Heart right ventricle (tissue), 16 donors: Measurements from ENCODE around the gene GCK. TPM values are rescaled to one million over a fixed set of nuclear protein-coding genes. Genes with fewer than 3 reads are reported as not detected.

Source experiments
- ATAC-seq, 8 donors: fragments of 200-7000 bp; cut with Tn5 transposase; one replicate each; pipeline ENCODE4 v1.9.1; 2020; ENCODE audit warnings: mild to moderate bottlenecking in 8 of 8, moderate library complexity in 8 of 8, moderate number of reproducible peaks in 1 of 8
- DNase-seq, 2 donors: peaks; one replicate each; pipeline ENCODE4 v3.0.0-alpha.2; 2020
- H3K27ac ChIP-seq, 10 donors: fragments of 200-600 bp; sonication (generic) in 2 of 10; one replicate each; pipeline versions ENCODE4 v1.5.0 to v1.8.0; 2020 to 2022; ENCODE audit warnings: mild to moderate bottlenecking in 3 of 10
- H3K27me3 ChIP-seq, 7 donors: fragments of 200-600 bp; one replicate each; pipeline ENCODE4 v1.8.0; 2021 to 2022; ENCODE audit warnings: mild to moderate bottlenecking in 2 of 7
- H3K36me3 ChIP-seq, 9 donors: fragments of 200-600 bp; sonication (generic) in 1 of 9; one replicate each; pipeline versions ENCODE4 v1.5.0 to v1.8.0; 2020 to 2022; ENCODE audit warnings: mild to moderate bottlenecking in 2 of 9
- H3K4me1 ChIP-seq, 9 donors: fragments of 200-600 bp; sonication (generic) in 1 of 9; one replicate each; pipeline versions ENCODE4 v1.5.0 to v1.8.0; 2020 to 2022; ENCODE audit warnings: mild to moderate bottlenecking in 4 of 9
- H3K4me3 ChIP-seq, 10 donors: fragments of 200-600 bp; sonication (generic) in 2 of 10; one replicate each; pipeline versions ENCODE4 v1.5.0 to v1.8.0; 2020 to 2022; ENCODE audit warnings: mild to moderate bottlenecking in 7 of 10, moderate library complexity in 2 of 10
- H3K9me3 ChIP-seq, 11 donors: fragments of 200-600 bp in 10 of 11; sonication (generic) in 2 of 11; one replicate each; pipeline versions ENCODE4 v1.5.0 to v1.8.0; 2013 to 2022; ENCODE audit warnings: mild to moderate bottlenecking in 2 of 11, control low read depth in 1 of 11, moderate library complexity in 1 of 11
- CTCF ChIP-seq, 9 donors: fragments of 200-600 bp; sonication (generic) in 2 of 9; IDR thresholded peaks; one replicate each; pipeline versions ENCODE4 v1.5.0 to v1.8.0; 2021 to 2022; ENCODE audit warnings: antibody characterized with exemption in 9 of 9, mild to moderate bottlenecking in 5 of 9, moderate library complexity in 1 of 9
- WGBS, 2 donors: extraction: QIAGEN DNeasy Blood & Tissue Kit; methylation state at CpG; one replicate each; pipeline ENCODE4 v1.1.7; 2013; ENCODE audit warnings: inconsistent platforms in 1 of 2; 5-methylcytosine and 5-hydroxymethylcytosine counted together
- intact Hi-C, 10 donors: fragments of 100-400 bp; cut with DNase I; formaldehyde crosslinking; loops; one replicate each; pipeline versions ENCODE4 v1.11.1 to v1.14.2; 2022
- polyA plus RNA-seq, 2 donors: library from polyadenylated mRNA; stranded (reverse); fragments of 200-250 nt; gene quantifications; one replicate each; pipeline ENCODE4 v1.2.3, GENCODE V29; 2013
- total RNA-seq, 10 donors: library from RNA; stranded (reverse); fragmentation: NEBNext Ultra II Directional in 3 of 10; extraction: Animal tissue kit (Norgen Biotek cat#: 25700) in 3 of 10; gene quantifications; one replicate each; pipeline versions ENCODE4 v1.2.1 to v1.2.4, GENCODE V29; 2021 to 2023
- donor health status: Arrhythmogenic right ventricular cardiomyopathy.
- donor health status: ischemic (EF 13 %, LVEDD 7.1; RV severe dilation, severe dysfunction).
- donor health status: healthy with polysubstance abuse.
- donor health status: DM: no; HTN: yes; CAD: no.
- donor health status: DM: no; HTN: no; CAD: no.
- donor health status: ischemic (EF 25% LVEDD 6.9; RV normal size, moderate dysfunction).
- donor health status: ischemic (EF 25% LVEDD 5.7; RV mildly dilated, moderate dysfunction).
- donor health status: healthy.
- donor health status: DM: yes; HTN: yes; CAD: no.
- donor health status: Ischemic cardiomyopathy.
- donor health status: ischemic (EF 35%, LVEDD 5.7; RV mildly dilated, moderate dysfunction).
- donor health status: nonischemic (EF 11% LVEDD 7.7; RV severe dilation, severe dysfunction).
- donor health status: DM: yes; HTN: yes; CAD: no.
- donor health status: PGD.
- donor health status: ischemic (EF 29% LVEDD 5.4; RV normal size, mild dysfunction).
- donor health status: nonischemic (EF 23%, LVEDD 6.1; RV moderate dilation, normal function).

GCK gene
- total and polyA plus RNA-seq, 12 donors, result 0.50 to 6.0 (median 1.5) TPM

GRCh38 chr7:44138698-44139097 lies 50.5 kb downstream of the GCK start:
- WGBS, 2 donors, result 59 to 70% methylated on average over 8 of the region's 8 CpGs
- no peak for TF ChIP-seq CTCF (IDR thresholded peaks at IDR 0.05)
- DNase-seq (no peak), ATAC-seq (no peak)
- H3K9me3 ChIP-seq, result no peaks in the 10 kb centered on the region
- intact Hi-C loops, result loop anchor here in 2 of 10 donors (5.0 to 10.0 kb wide), 2 partner anchors 56 to 59 kb away; no protein-coding TSS in a partner anchor
- H3K27ac ChIP-seq, result peak overlapping the region in 1 of 10 donors; percentile 41
- H3K27me3 ChIP-seq, result no peaks in the 10 kb centered on the region
- H3K36me3 ChIP-seq, result no peaks in the 10 kb centered on the region
- no peak overlapping the region for H3K4me3 ChIP-seq
- H3K4me1 ChIP-seq, result peaks cover 0 to 31% (median 5%) of the 10 kb centered on the region in 9 donors

- Histone ChIP-seq H3K4me3 (no peak overlapping the region), H3K9me3 (no peaks in the 10 kb centered on the region), H3K4me1 (peaks cover 0 to 51% (median 13%) of the 10 kb centered on the region in 9 donors), H3K27ac (peak overlapping the region in 2 of 10 donors; percentile 48 to 52), H3K36me3 (no peaks in the 10 kb centered on the region), H3K27me3 (no peaks in the 10 kb centered on the region)
- intact Hi-C loops, result loop anchor here in 2 of 10 donors (5.0 to 10.0 kb wide), 2 partner anchors 58 to 61 kb away; no protein-coding TSS in a partner anchor
- no peak for ATAC-seq
- no peak for DNase-seq
- 80% methylated on average over 5 of the region's 5 CpGs for WGBS, 2 donors
- no peak for TF ChIP-seq CTCF (IDR thresholded peaks at IDR 0.05)
Observed at GRCh38 chr7:44136731-44137130, 52.5 kb downstream of the GCK start.

- H3K4me3 ChIP-seq, result no peak overlapping the region
- no peak for TF ChIP-seq CTCF (IDR thresholded peaks at IDR 0.05)
- H3K27ac ChIP-seq, result peak overlapping the region in 7 of 10 donors; percentile 31 to 68 (median 52)
- peaks cover 0 to 48% (median 16%) of the 10 kb centered on the region in 9 donors for H3K4me1 ChIP-seq
- DNase-seq, result peak in 1 of 2 donors; percentile 42
- WGBS, 2 donors, result 81 to 86% methylated on average over 4 of the region's 4 CpGs
- H3K36me3 ChIP-seq, result no peaks in the 10 kb centered on the region
- H3K9me3 ChIP-seq, result no peaks in the 10 kb centered on the region
- ATAC-seq, result no peak
- no peaks in the 10 kb centered on the region for H3K27me3 ChIP-seq
- intact Hi-C loops, result loop anchor here in 4 of 10 donors (5.0 to 10.0 kb wide), 3 partner anchors 60 to 67 kb away; partner anchors contain the start of gene YKT6 (in 1 of the 4)
Observed at GRCh38 chr7:44134943-44135628, 54.2 kb downstream of the GCK start.

GRCh38 chr7:44133295-44133694 lies 55.9 kb downstream of the GCK start:
- no peak overlapping the region for H3K4me3 ChIP-seq
- peaks cover 0 to 62% (median 16%) of the 10 kb centered on the region in 9 donors for H3K4me1 ChIP-seq
- 51% methylated on average over 3 of the region's 3 CpGs for WGBS, 2 donors
- TF ChIP-seq CTCF (IDR thresholded peaks at IDR 0.05), result no peak
- H3K27ac ChIP-seq, result peak overlapping the region in 6 of 10 donors; percentile 63 to 84 (median 74)
- H3K36me3 ChIP-seq, result no peaks in the 10 kb centered on the region
- H3K9me3 ChIP-seq, result no peaks in the 10 kb centered on the region
- no peaks in the 10 kb centered on the region for H3K27me3 ChIP-seq
- no peak for DNase-seq
- intact Hi-C loops, result loop anchor here in 3 of 10 donors (5.0 to 10.0 kb wide), 3 partner anchors 62 to 69 kb away; partner anchors contain the start of gene YKT6 (in 1 of the 3)
- no peak for ATAC-seq
